Measurements from ENCODE around the gene IFI27L1.

IFI27L1 gene

DNA sequence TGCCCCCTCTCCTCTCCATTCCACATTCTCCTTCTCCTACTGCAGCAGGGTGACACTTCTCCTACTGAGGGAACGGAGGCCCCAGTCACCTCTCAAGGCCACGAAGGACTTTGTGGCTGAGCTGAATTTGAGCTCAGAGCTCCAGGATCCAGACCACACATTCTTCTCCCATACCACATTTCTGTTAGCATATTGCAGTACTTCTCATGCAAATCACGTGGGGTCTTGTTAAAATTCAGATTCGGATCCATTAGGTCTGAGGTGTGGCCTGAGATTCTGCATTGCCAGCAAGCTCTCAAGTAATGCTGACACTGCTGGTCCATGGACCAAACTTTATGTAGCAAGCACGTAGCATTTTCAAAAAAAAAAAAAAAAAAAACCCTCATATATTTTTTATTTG lies 57.9 kb downstream of the IFI27L1 start:
- DNase-seq, result no peak

DNA sequence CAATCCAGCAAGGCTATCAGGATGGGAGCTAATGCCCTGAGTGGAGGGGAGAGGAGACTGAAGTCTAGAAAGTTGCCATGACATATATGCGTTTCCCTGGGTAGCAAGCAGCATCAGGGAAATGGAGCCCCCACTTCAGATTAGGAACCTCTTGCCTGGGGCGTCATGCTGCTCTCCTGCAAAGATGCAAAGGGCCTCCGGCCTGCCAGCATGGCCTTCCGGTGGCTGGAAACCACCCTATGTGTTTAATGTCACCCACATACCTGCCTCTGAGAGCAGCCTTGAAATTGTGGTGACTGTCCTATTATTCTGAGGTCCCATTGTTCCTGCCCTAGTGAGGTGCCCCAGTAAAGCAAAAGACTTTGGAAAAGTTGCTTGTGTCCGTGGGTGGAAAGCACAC lies 58.3 kb downstream of the IFI27L1 start:
- no peak for DNase-seq

DNA sequence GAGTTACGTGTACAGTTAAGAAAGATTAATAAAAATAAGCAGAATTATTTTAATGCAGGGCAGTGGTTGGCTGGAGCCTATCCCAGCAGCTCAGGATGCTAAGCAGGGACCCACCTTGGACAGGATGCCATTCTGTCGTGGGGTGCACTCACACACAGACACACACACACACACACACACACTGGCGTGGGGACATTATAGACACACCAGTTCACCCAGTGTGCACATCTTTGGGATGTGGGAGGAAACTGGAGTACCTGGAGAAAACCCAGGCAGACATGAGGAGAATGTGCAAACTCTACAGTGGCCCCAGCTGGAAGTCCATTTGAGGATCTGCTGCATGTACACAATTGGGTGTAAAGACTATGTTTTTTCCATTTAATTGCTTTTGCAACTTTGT lies 61.1 kb downstream of the IFI27L1 start:
- no peak for DNase-seq

DNA sequence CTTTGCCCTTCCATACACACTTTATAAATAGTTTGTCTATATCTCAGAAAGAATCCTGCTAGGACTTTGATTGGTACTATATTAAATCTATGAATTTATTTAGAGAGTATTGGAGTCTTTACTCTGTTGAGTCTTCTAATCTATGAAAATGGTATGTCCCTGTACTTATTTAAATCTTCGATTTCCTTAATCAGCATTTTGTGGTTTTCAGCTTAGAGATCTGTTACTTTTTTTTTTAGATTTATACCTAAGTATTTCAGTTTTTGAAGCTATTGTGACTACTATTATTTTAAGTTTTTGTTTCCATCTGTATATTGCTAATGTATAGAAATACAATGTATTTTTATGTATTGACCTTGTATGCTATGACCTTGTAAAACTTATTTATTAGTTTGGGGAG lies 61.7 kb downstream of the IFI27L1 start:
- no peak for DNase-seq

DNA sequence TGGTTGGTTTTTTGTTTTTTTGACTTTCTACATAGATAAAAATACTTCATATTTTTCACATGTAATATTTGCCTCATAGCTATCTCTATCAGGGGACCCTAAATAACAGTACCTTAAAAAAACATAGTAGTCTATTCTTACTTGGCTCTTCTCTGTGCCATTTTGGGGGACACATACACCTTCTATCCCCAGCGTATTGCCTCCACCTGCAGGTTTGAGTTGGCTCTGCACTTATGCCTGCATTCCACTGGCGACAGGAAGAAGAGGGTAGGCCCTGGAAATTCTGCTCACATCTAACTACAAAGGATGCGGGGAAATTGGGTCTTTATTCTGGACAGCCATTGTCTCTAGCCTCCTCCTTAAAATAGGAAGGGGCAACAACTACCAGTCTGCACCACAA lies 62.1 kb downstream of the IFI27L1 start:
- peak in 1 of 2 experiments; percentile 7 for DNase-seq

DNA sequence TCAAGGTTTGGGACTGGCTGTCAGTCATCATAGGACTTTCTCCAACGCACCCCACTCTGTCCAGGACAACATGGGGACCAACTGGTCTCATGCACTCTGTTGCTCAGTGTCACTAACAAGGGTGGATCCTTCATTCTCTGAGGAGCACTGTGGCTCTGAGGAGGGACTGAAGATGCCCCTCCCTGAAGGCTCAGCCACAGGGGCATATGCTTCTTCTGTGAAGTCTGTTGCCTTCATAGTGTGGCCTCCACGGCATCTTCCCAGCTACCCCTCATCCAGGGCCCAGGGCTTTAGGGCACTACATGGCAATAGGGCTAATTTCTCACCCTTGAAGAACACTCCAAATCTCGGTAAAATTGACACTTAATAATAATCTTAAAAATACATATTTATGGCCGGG lies 62.6 kb downstream of the IFI27L1 start:
- DNase-seq, result no peak

DNA sequence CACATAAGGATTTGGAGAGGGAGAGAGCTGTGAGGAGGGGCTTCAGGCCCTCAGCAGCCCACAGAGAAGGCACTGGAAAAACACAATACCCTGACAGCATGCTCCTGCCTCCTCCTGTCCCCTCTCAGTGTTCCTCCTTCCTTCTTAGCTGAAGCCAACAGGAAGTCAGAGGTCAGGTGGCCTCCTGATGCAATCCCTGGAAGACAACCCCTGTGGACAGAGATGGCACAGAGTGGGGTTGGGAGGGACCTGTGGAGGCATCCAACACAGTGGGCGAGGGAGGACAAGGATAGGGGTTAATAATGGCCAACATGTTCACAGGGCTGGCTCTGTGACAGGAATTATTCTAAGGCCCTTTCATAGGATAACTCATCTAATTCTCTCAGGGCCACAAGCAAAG lies 63.7 kb downstream of the IFI27L1 start:
- no peak for DNase-seq

DNA sequence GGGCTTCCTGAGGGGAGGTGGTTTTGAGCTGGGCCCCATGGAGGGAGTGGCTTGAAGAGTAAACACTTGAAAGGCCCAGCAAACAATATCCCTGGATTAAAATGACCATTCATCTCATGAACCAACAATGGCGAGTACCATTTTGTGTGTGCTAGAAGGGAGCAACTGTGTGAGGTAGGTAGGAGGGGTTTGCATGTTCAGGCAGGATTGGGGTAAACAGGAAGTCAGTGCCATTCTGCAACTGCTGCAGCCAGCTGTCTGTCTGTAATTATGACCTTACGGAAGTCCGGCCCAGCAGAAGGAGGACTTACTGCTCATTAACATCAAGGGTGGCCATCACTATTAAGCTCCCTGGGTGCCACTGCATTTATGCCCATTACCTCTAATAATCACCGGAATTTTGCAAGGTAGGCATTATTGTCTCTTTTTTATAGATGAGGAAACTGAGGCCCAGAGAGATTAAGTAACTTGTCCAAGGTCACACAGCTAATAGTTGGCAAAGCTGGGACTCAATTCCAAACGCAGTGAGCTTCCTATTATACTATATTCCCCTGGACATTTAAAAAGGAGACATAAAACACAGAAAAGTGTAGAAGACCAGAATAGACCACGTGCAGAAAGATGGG lies 64.9 kb downstream of the IFI27L1 start:
- no peak for DNase-seq
